Measurements from ENCODE around the gene PAOX. TPM values are rescaled to one million over a fixed set of nuclear protein-coding genes. Genes with fewer than 3 reads are reported as not detected.

The PAOX gene
- polyA plus RNA-seq, 6 donors from 2014 or later, result 45.3 to 63.2 (median 53.5) TPM

DNA sequence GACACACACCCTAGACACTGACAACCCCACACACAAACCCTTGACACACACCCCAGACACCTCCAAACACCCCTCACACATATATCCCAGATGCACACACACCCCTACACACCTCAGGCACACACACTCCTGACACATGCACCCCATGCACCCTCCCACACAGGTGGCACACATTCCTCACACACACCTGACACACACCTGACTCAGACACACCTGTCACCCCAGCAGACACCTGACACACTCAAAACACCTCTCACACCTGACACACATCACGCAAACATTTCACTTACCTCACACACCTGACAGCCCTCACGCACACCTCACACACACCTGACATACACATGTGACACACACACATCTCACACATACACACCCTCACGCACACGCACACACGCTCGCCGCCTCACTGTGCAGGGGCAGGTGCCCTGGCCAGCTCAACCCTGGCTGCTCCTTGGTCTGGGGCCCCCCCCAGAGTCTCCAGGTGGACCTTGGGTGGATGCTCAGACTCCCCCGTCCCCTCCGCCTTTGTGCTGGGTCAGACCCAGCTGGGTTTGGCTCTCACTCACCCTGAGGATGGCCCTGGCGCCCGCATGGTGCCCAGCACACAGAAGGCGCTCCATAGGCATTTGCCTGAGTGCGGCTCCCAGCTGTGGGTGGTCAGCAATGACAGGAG, 39.2 kb upstream of the PAOX start:
- Mint-ChIP-seq H3K27me3 (peaks cover 26 to 35% (median 29%) of the 10 kb centered on the region in 3 donors), H3K27ac (no peak overlapping the region), H3K36me3 (no peaks in the 10 kb centered on the region), H3K4me1 (peaks cover 0 to 2% (median 1%) of the 10 kb centered on the region in 3 donors), H3K4me3 (no peak overlapping the region), H3K9me3 (peaks cover 0 to 3% (median 0%) of the 10 kb centered on the region in 7 donors)
- no peak for ATAC-seq (ENCODE audit: low read depth in 2 of 2)
- DNase-seq, result no peak

DNA sequence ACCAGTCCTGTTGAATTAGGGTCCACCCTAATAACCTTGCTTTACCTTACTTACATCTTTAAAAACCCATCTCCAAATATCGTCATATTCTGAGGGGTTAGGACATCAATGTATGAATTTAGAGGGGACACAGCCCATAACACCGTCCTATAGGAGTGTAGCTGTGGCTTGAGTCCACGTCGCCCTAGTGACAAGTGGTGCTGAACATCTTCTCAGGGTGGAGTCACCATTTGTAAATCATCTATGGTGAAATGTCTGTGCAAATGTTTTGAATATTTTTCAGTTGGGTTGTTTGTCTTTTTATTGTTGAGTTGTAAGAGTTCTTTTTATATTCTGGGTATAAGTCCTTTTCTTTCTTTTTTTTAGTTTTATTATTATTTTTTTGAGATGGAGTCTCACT, 37.1 kb upstream of the PAOX start:
- no peak for DNase-seq
- Mint-ChIP-seq H3K27me3 (peaks cover 32 to 54% (median 47%) of the 10 kb centered on the region in 3 donors), H3K36me3 (no peaks in the 10 kb centered on the region), H3K4me3 (no peak overlapping the region), H3K4me1 (peaks cover 6 to 16% (median 9%) of the 10 kb centered on the region in 3 donors), H3K9me3 (peaks cover 0 to 3% (median 0%) of the 10 kb centered on the region in 7 donors), H3K27ac (no peak overlapping the region)
- no peak for ATAC-seq (ENCODE audit: low read depth in 2 of 2)

DNA sequence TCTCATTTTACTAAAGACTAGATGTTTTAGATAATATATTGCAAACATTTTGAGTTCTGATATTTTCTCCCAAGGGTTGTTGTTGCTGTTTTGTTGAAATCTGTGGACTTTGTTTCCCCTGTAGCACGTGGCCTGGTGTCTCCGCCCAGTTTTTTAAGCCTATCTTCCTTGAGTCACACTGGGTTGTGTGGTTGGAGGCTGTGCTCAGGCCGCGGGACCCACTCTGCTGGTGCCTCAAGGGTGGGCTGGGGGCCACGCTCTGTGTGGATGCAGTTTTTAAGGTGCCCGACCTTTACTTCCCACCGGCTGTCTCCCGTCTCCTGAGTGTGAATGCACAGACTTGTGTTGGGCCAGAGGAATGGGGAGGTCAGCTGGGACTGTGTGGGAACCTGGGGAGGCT, 36.1 kb upstream of the PAOX start:
- no peak for ATAC-seq (ENCODE audit: low read depth in 2 of 2)

DNA sequence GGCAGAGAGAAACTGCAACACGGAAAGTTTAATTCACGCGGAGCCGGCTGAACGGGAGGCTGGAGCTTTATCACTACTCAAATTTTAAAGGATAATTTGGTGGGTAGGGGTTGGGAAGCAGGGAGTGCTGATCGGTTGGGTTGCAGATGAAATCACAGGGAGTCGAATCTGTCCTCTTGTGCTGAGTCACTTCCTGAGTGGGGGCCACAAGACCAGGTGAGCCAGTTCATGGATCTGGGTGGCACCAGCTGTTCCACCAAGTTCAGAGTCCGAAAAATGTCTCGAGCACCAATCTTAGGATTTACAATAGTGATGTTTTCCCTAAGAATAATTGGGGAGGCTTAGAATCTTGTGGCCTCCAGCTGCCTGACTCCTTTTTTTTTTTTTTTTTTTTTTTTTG, 35.5 kb upstream of the PAOX start:
- Mint-ChIP-seq H3K36me3 (no peaks in the 10 kb centered on the region), H3K27me3 (peaks cover 32 to 54% (median 47%) of the 10 kb centered on the region in 3 donors), H3K27ac (no peak overlapping the region), H3K4me3 (no peak overlapping the region), H3K9me3 (peaks cover 0 to 3% (median 0%) of the 10 kb centered on the region in 7 donors), H3K4me1 (peaks cover 6 to 16% (median 9%) of the 10 kb centered on the region in 3 donors)
- no peak for ATAC-seq (ENCODE audit: low read depth in 2 of 2)
- DNase-seq, result no peak

More for the DNA sequence above, 36.1 kb upstream of the PAOX start:
- Mint-ChIP-seq H3K36me3 (no peaks in the 10 kb centered on the region), H3K9me3 (peaks cover 0 to 3% (median 0%) of the 10 kb centered on the region in 7 donors), H3K4me3 (peak overlapping the region in 1 of 8 donors; percentile 72), H3K27me3 (peaks cover 32 to 54% (median 47%) of the 10 kb centered on the region in 3 donors), H3K4me1 (peaks cover 6 to 16% (median 9%) of the 10 kb centered on the region in 3 donors), H3K27ac (no peak overlapping the region)
- no peak for DNase-seq

DNA sequence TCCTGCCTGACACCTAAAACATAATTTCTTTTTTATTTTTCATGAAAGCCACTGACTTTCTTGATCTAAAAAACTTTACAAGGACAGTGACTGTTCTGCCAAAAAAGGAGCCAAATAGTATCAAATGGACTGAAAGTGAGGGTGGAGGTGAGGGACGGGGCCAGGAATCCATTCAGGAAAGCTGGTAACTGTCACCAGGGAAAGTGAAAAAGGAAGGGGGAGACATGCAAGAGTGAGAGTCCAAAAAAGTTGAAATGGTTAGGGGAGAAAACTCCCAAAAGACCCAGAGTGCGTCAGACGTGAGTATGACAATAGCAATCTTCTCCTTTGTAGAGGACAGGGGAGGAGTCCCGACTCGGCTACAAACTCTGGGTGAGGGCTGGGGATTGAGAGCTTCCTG, 34.8 kb upstream of the PAOX start:
- peaks cover 36 to 59% (median 53%) of the 10 kb centered on the region in 3 donors for H3K27me3 Mint-ChIP-seq
- peaks cover 0 to 3% (median 0%) of the 10 kb centered on the region in 7 donors for H3K9me3 Mint-ChIP-seq
- H3K4me1 Mint-ChIP-seq, result peaks cover 10 to 21% (median 13%) of the 10 kb centered on the region in 3 donors
- ATAC-seq (ENCODE audit: low read depth in 2 of 2), result no peak
- H3K4me3 Mint-ChIP-seq, result no peak overlapping the region
- DNase-seq, result no peak
- H3K36me3 Mint-ChIP-seq, result no peaks in the 10 kb centered on the region
- H3K27ac Mint-ChIP-seq, result no peak overlapping the region

DNA sequence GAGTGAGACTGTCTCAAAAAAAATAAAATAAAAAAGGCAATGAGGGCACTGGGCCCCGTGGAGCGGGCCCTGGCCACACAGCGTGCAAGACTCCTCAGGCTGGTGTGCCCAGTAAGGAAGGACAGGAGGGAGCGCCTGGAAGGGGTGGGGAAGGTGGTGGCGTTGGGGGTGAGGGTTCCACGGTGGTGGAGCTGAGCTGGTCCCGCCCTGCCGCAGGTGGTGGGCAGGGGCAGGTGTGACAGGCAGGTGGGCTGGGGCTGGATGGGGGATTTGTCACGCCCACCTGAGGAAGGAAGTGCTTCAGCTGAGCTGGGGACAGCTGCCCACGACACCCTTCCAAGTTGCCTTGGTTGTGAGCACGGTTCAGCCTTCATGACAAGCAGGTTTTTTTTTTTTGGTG, 32.6 kb upstream of the PAOX start:
- Mint-ChIP-seq H3K4me1 (peaks cover 10 to 24% (median 14%) of the 10 kb centered on the region in 3 donors), H3K27me3 (peaks cover 31 to 54% (median 53%) of the 10 kb centered on the region in 3 donors), H3K9me3 (peaks cover 0 to 3% (median 0%) of the 10 kb centered on the region in 7 donors), H3K36me3 (no peaks in the 10 kb centered on the region), H3K27ac (no peak overlapping the region), H3K4me3 (no peak overlapping the region)
- no peak for DNase-seq
- no peak for ATAC-seq (ENCODE audit: low read depth in 2 of 2)

DNA sequence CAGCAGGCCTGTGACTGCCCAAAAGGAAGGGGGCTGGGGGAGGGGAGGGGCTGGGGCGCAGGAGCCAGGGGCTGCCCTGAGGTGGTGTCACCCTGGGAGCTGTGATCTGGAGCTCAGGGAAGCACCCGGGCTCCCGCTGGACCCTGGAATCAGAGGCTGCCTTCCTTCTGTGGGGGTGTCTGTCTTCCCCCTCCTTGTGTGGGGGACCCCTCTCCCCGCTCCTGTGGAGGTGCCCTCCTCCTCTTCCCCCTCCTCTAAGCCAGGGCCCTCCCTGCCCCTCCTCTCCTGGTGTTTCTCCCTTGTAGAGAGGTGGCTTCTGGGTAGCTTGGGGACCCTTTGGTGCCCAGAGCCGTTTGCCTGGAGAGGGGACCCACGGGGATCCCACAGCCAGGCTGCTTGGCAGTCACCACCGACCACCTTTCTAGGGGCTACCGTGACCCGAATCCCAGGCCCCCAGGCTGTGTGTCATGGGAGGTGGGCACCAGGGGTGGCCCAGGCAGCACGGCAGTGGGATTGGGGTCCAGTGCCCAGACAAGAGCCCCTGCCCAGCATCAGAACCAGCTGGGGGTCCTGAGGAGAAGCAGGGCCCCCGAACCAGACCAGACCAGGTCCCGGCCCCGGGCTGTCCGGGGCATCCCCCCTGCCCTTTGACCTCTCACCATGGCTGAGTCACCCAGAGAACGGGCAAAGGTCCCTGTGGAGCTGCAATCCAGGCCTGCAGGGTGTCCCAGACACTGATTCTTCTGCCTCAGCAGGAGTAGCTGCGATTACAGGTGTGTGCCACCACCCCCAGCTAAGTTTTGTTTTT, 31.1 kb upstream of the PAOX start:
- Mint-ChIP-seq H3K27ac (no peak overlapping the region), H3K9me3 (peaks cover 0 to 3% (median 0%) of the 10 kb centered on the region in 7 donors), H3K4me3 (no peak overlapping the region), H3K36me3 (no peaks in the 10 kb centered on the region), H3K27me3 (peaks cover 23 to 44% (median 44%) of the 10 kb centered on the region in 3 donors), H3K4me1 (peaks cover 10 to 24% (median 14%) of the 10 kb centered on the region in 3 donors)
- ATAC-seq (ENCODE audit: low read depth in 2 of 2) (no peak), DNase-seq (no peak)

DNA sequence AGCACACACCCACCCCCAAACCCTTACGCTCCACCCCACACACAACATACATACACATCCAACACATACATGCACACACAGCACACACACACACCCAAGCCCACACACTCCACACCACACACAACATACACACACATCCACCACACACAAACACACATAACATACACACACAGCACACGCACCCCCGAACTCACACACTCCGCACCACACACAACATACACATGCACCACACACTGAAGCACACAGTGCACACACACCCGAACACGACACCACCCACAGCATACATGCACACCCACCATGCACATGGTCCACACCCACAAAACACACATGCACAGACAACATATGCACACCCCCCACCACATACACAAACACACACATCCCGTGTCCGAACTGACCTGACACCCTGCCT, 29.9 kb upstream of the PAOX start:
- Mint-ChIP-seq H3K4me3 (peak overlapping the region in 1 of 8 donors; percentile 10), H3K27me3 (peaks cover 14 to 35% (median 35%) of the 10 kb centered on the region in 3 donors), H3K9me3 (peaks cover 0 to 3% (median 0%) of the 10 kb centered on the region in 7 donors), H3K36me3 (no peaks in the 10 kb centered on the region), H3K4me1 (peaks cover 10 to 24% (median 14%) of the 10 kb centered on the region in 3 donors), H3K27ac (peak overlapping the region in 1 of 6 donors; percentile 14)
- ATAC-seq (ENCODE audit: low read depth in 2 of 2) (no peak), DNase-seq (no peak)

DNA sequence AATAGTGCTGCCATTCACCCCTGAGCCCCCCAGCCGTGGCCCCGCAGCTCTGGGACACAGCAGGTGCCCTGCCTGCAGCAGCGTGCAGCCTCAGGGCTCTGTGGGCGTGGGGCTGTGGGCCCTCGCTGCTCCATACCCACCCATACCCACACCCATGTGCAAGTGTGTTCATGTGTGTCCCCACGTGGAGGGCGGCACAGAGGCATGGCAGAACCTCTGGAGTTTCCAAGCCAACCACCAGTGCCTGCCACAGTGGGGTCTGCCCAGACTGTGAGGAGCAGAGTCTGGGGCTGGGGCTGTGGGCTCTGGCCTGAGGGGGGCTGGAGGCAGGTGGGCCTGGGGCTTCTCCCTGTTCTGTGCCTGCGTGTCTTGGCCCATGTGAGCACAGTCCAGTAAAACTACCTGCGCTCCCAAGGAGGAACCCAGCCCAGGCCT, 29.5 kb upstream of the PAOX start:
- Mint-ChIP-seq H3K4me1 (peaks cover 10 to 24% (median 14%) of the 10 kb centered on the region in 3 donors), H3K27me3 (peaks cover 12 to 30% (median 30%) of the 10 kb centered on the region in 3 donors), H3K36me3 (no peaks in the 10 kb centered on the region), H3K9me3 (peaks cover 0 to 3% (median 0%) of the 10 kb centered on the region in 7 donors), H3K4me3 (no peak overlapping the region), H3K27ac (no peak overlapping the region)
- no peak for ATAC-seq (ENCODE audit: low read depth in 2 of 2)
- no peak for DNase-seq

DNA sequence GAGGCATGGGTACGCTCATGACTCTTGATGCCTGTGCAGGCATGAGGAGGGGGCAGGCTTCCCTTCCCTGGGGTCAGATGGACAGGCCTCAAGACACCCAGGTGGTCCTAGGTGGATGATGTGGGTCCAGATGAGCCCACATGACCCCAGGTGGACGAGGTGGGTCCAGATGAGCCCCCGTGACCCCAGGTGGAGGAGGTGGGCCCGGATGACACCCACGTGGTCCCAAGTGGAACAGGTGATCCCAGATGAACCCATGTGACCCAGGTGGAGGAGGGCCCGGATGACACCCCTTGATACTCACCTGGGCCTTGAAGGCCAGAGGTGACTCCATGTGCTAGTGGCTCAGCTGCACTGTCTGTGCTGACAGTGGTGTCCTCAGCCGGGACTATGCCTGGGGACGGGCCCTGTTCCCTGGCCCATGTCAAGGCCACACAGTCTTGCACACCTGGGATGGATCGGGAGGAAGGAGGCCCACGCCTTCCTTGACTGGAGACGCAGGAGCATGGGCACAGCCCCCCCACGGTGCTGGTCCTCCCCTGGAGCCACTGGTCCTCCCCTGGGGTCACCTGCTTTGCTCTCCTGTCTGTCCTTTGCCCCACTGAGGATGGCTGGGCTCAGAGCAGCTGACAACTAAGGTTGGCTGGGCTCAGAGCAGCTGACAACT, 28.6 kb upstream of the PAOX start:
- Mint-ChIP-seq H3K4me3 (no peak overlapping the region), H3K27me3 (peaks cover 10 to 22% (median 22%) of the 10 kb centered on the region in 3 donors), H3K36me3 (no peaks in the 10 kb centered on the region), H3K27ac (peak overlapping the region in 1 of 6 donors; percentile 32), H3K4me1 (peaks cover 10 to 20% (median 14%) of the 10 kb centered on the region in 3 donors), H3K9me3 (peaks cover 0 to 1% (median 0%) of the 10 kb centered on the region in 7 donors)
- no peak for ATAC-seq (ENCODE audit: low read depth in 2 of 2)
- no peak for DNase-seq

DNA sequence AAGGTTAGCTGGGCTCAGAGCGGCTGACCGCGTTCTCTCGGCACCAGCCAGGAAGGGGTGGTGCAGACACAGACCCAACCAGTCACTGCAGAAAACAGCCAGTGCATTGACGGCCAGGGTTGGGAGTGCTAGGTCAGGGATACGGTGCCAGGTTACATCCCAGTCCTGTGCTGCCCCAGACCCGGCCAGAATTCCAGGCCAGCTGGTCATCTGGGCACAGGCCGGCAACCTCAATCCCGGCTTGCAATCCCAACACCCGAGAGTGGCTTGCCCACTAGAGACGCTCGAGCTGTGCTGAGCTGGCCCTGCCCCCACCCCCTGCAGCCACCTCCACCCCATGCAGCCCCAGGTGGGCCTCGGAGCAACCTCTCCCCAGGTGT, 28.1 kb upstream of the PAOX start:
- peaks cover 5 to 17% (median 17%) of the 10 kb centered on the region in 3 donors for H3K27me3 Mint-ChIP-seq
- peaks cover 10 to 20% (median 10%) of the 10 kb centered on the region in 3 donors for H3K4me1 Mint-ChIP-seq
- H3K4me3 Mint-ChIP-seq, result no peak overlapping the region
- H3K9me3 Mint-ChIP-seq, result no peaks in the 10 kb centered on the region
- H3K36me3 Mint-ChIP-seq, result no peaks in the 10 kb centered on the region
- DNase-seq, result no peak
- ATAC-seq (ENCODE audit: low read depth in 2 of 2), result no peak
- no peak overlapping the region for H3K27ac Mint-ChIP-seq

DNA sequence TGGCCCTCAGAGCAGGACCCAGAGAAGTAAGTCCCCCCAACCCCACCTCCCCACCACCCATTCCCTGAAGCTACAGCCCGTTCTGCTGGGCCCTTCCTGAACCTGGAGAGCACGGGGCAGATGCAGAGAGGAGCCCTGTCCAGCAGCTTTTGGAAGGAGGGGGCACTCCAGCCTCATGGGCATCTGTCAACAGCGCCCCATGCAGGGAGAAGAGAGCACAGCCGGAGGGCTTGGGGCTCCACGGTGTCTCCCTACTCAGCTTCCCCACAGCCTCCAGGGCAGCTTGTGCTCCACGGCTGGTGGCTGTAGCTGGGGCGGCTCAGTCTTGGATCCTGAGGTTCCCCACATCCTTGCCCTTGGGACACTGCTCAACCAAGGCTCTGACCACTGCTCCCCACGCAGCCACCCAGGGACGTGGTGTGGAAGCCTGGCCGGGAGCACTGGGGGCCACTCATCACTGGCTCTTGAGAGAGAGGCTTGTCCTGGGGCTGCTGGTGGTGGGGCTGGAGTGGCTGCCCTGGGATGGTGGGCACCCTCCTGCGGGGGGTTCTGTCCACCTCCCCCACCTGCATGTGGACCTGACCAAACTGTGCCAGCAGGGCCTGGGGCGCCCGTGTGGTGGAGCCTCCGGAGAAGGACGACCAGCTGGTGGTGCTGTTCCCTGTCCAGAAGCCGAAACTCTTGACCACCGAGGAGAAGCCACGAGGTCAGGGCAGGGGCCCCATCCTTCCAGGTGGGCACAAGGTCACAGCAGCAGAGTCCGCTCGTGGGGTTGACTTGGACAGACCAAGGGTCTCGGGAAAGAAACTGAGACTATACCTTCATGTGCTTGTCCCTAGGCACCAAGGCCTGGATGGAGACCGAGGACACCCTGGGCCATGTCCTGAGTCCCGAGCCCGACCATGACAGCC, 27.4 kb upstream of the PAOX start:
- H3K27ac Mint-ChIP-seq, result no peak overlapping the region
- no peaks in the 10 kb centered on the region for H3K9me3 Mint-ChIP-seq
- H3K4me3 Mint-ChIP-seq, result no peak overlapping the region
- DNase-seq, result no peak
- H3K4me1 Mint-ChIP-seq, result peaks cover 10 to 17% (median 13%) of the 10 kb centered on the region in 3 donors
- H3K27me3 Mint-ChIP-seq, result peaks cover 5 to 10% (median 10%) of the 10 kb centered on the region in 3 donors
- no peak for ATAC-seq (ENCODE audit: low read depth in 2 of 2)
- H3K36me3 Mint-ChIP-seq, result no peaks in the 10 kb centered on the region

All from naive B cell (primary cell).